ENCODE data around the gene CACNA2D3.
A peak's percentile ranks its signal among the peaks of the same experiment; 100 is the strongest.

CACNA2D3 gene

GRCh38 chr3:54649551-54649950 is 527.2 kb downstream of the CACNA2D3 start:
- DNase-seq, result no peak

GRCh38 chr3:54653456-54654195 is 531.3 kb downstream of the CACNA2D3 start:
- DNase-seq, result no peak

- no peak for DNase-seq
Observed at GRCh38 chr3:54654776-54655175, 532.4 kb downstream of the CACNA2D3 start.

GRCh38 chr3:54659347-54659746 is 537.0 kb downstream of the CACNA2D3 start:
- DNase-seq, result no peak

- DNase-seq, result no peak
Observed at GRCh38 chr3:54660714-54661132, 538.4 kb downstream of the CACNA2D3 start.

- DNase-seq, result no peak
Observed at GRCh38 chr3:54661151-54661550, 538.8 kb downstream of the CACNA2D3 start.

- DNase-seq, result no peak
Observed at GRCh38 chr3:54663501-54664011, 541.2 kb downstream of the CACNA2D3 start.

- no peak for DNase-seq
Observed at GRCh38 chr3:54665016-54665600, 542.8 kb downstream of the CACNA2D3 start.

GRCh38 chr3:54668236-54668635 is 545.9 kb downstream of the CACNA2D3 start:
- no peak for DNase-seq

GRCh38 chr3:54670201-54671000 is 548.0 kb downstream of the CACNA2D3 start:
- peak; percentile 32 for DNase-seq

- no peak for DNase-seq
Observed at GRCh38 chr3:54671511-54671910, 549.2 kb downstream of the CACNA2D3 start.

GRCh38 chr3:54676087-54676486 is 553.7 kb downstream of the CACNA2D3 start:
- no peak for DNase-seq

- no peak for DNase-seq
Observed at GRCh38 chr3:54681706-54682105, 559.4 kb downstream of the CACNA2D3 start.

GRCh38 chr3:54685213-54685612 is 562.9 kb downstream of the CACNA2D3 start:
- DNase-seq, result no peak

GRCh38 chr3:54691289-54691771 is 569.0 kb downstream of the CACNA2D3 start:
- DNase-seq, result no peak

GRCh38 chr3:54696313-54696712 is 574.0 kb downstream of the CACNA2D3 start:
- no peak for DNase-seq

GRCh38 chr3:54698054-54698453 is 575.7 kb downstream of the CACNA2D3 start:
- DNase-seq, result no peak

GRCh38 chr3:54703923-54704322 is 581.6 kb downstream of the CACNA2D3 start:
- no peak for DNase-seq

GRCh38 chr3:54705730-54706129 is 583.4 kb downstream of the CACNA2D3 start:
- no peak for DNase-seq

- DNase-seq, result peak; percentile 54
Observed at GRCh38 chr3:54706738-54707137, 584.4 kb downstream of the CACNA2D3 start.

- no peak for DNase-seq
Observed at GRCh38 chr3:54709785-54710184, 587.4 kb downstream of the CACNA2D3 start.

GRCh38 chr3:54710954-54711353 is 588.6 kb downstream of the CACNA2D3 start:
- DNase-seq, result no peak

GRCh38 chr3:54712539-54712938 is 590.2 kb downstream of the CACNA2D3 start:
- DNase-seq, result no peak
